Measurements from ENCODE around the gene ASB11. TPM values are rescaled to one million over a fixed set of nuclear protein-coding genes. Genes with fewer than 3 reads are reported as not detected.

Gene ASB11
- total RNA-seq, 1 experiment from 2014 or later, result not detected

GRCh38 chrX:15244421-15244820 lies 71.0 kb downstream of the ASB11 start:
- no peak for DNase-seq
- Histone ChIP-seq H3K18ac (ENCODE audit: insufficient read length, low read depth, low read length) (no peak overlapping the region), H3K79me1 (ENCODE audit: insufficient read depth, low read depth, low read length, poor library complexity, severe bottlenecking) (no peaks in the 10 kb centered on the region), H3K27me3 (ENCODE audit: insufficient read depth, low read length) (no peaks in the 10 kb centered on the region), H3K4me1 (ENCODE audit: insufficient read depth, low read length) (no peaks in the 10 kb centered on the region; the same call in 1 of the 2 replicates), H3K14ac (ENCODE audit: insufficient read depth, low read length) (no peak overlapping the region), H2AFZ (ENCODE audit: low read length) (no peak overlapping the region), H4K20me1 (ENCODE audit: control insufficient read depth, insufficient read depth, insufficient read length) (no peaks in the 10 kb centered on the region), H3K23ac (ENCODE audit: insufficient read length, low read depth, low read length) (no peak overlapping the region), H3K23me2 (ENCODE audit: insufficient read length, low read depth, low read length, poor library complexity, severe bottlenecking) (no peaks in the 10 kb centered on the region), H4K8ac (replicated peaks; ENCODE audit: insufficient read length, low read depth, low read length) (no peak overlapping the region), H3K4ac (ENCODE audit: low read depth, low read length) (no peak overlapping the region), H4K91ac (ENCODE audit: insufficient read length, low read depth, low read length) (no peak overlapping the region), H2BK15ac (ENCODE audit: low read depth, low read length) (no peak overlapping the region), H2BK20ac (ENCODE audit: low read depth, low read length, poor library complexity, severe bottlenecking) (no peak overlapping the region), H3T11ph (ENCODE audit: low read length) (no peak overlapping the region), H3K56ac (ENCODE audit: insufficient read length, low read depth, low read length) (no peak overlapping the region), H2BK5ac (ENCODE audit: insufficient read length, low read length) (no peak overlapping the region), H3K4me2 (ENCODE audit: insufficient read depth, insufficient read length, low read length) (no peak overlapping the region), H3K79me2 (ENCODE audit: insufficient read depth, low read length) (no peaks in the 10 kb centered on the region), H3K9me3 (ENCODE audit: control insufficient read depth, low read depth, low read length) (no peaks in the 10 kb centered on the region), H2BK12ac (ENCODE audit: insufficient read length, low read depth, low read length) (no peak overlapping the region), H3K9ac (ENCODE audit: extremely low read depth, insufficient read length, low read length) (no peak overlapping the region), H3K27ac (ENCODE audit: insufficient read length, low read depth, low read length) (no peak overlapping the region), H2AK5ac (ENCODE audit: insufficient read length, low read length) (no peak overlapping the region), H2BK120ac (ENCODE audit: low read depth, low read length, poor library complexity, severe bottlenecking) (no peak overlapping the region), H4K5ac (ENCODE audit: insufficient read length, low read depth, low read length) (no peak overlapping the region)
- Mint-ChIP-seq H3K36me3 (ENCODE audit: insufficient read depth in 1 of 3, low read depth in 3 of 3) (no peaks in the 10 kb centered on the region), H3K27me3 (ENCODE audit: low read depth) (no peaks in the 10 kb centered on the region), H3K9me3 (peaks cover 26 to 45% of the 10 kb centered on the region in 2 experiments), H3K4me3 (no peak overlapping the region), H3K4me1 (no peaks in the 10 kb centered on the region), H3K27ac (no peak overlapping the region)
- TF ChIP-seq CTCF (conservative IDR thresholded peaks at IDR 0.05), result no peak
- no CpG with 5 or more reads among the region's 5 CpGs for WGBS (ENCODE audit: extremely low coverage, insufficient read length, low lambda C conversion rate)

Data from H9 (cell line).